Activated T-cell treated with anti-CD3 and anti-CD28 coated beads, Interleukin-2, amount 50 U/mL, for 1 hour (primary cell): ENCODE results near the gene HPCAL1.
A peak's percentile ranks its signal among the peaks of the same experiment; 100 is the strongest.

Experiments used
- DNase-seq: peaks from one replicate; pipeline ENCODE4 v3.0.0-alpha.2; 2020

Gene HPCAL1

GRCh38 chr2:10325278-10326145 is 22.8 kb downstream of the HPCAL1 start:
- DNase-seq: no peak

- no peak for DNase-seq
Measured at GRCh38 chr2:10326151-10326616, 23.5 kb downstream of the HPCAL1 start.

- DNase-seq: no peak
Measured at GRCh38 chr2:10326707-10327594, 24.2 kb downstream of the HPCAL1 start.

GRCh38 chr2:10327896-10328669 is 25.4 kb downstream of the HPCAL1 start:
- no peak for DNase-seq

GRCh38 chr2:10328670-10329579 is 26.2 kb downstream of the HPCAL1 start:
- no peak for DNase-seq

- no peak for DNase-seq
Measured at GRCh38 chr2:10329580-10329879, 26.8 kb downstream of the HPCAL1 start.

GRCh38 chr2:10329880-10330699 is 27.4 kb downstream of the HPCAL1 start:
- peak; percentile 56 for DNase-seq

GRCh38 chr2:10330700-10331026 is 28.0 kb downstream of the HPCAL1 start:
- DNase-seq: no peak

- peak; percentile 70 for DNase-seq
Measured at GRCh38 chr2:10331027-10331701, 28.5 kb downstream of the HPCAL1 start.

GRCh38 chr2:10331702-10332401 is 29.1 kb downstream of the HPCAL1 start:
- DNase-seq: peak; percentile 54

GRCh38 chr2:10332402-10333246 is 29.9 kb downstream of the HPCAL1 start:
- DNase-seq: no peak

GRCh38 chr2:10333247-10333613 is 30.5 kb downstream of the HPCAL1 start:
- no peak for DNase-seq

GRCh38 chr2:10333966-10334365 is 31.3 kb downstream of the HPCAL1 start:
- no peak for DNase-seq

- DNase-seq: no peak
Measured at GRCh38 chr2:10335046-10335840, 32.5 kb downstream of the HPCAL1 start.

- DNase-seq: no peak
Measured at GRCh38 chr2:10336283-10336682, 33.6 kb downstream of the HPCAL1 start.

GRCh38 chr2:10337449-10338269 is 35.0 kb downstream of the HPCAL1 start:
- DNase-seq: no peak
